Measurements from ENCODE around the gene ESPNL.

ESPNL gene

DNA sequence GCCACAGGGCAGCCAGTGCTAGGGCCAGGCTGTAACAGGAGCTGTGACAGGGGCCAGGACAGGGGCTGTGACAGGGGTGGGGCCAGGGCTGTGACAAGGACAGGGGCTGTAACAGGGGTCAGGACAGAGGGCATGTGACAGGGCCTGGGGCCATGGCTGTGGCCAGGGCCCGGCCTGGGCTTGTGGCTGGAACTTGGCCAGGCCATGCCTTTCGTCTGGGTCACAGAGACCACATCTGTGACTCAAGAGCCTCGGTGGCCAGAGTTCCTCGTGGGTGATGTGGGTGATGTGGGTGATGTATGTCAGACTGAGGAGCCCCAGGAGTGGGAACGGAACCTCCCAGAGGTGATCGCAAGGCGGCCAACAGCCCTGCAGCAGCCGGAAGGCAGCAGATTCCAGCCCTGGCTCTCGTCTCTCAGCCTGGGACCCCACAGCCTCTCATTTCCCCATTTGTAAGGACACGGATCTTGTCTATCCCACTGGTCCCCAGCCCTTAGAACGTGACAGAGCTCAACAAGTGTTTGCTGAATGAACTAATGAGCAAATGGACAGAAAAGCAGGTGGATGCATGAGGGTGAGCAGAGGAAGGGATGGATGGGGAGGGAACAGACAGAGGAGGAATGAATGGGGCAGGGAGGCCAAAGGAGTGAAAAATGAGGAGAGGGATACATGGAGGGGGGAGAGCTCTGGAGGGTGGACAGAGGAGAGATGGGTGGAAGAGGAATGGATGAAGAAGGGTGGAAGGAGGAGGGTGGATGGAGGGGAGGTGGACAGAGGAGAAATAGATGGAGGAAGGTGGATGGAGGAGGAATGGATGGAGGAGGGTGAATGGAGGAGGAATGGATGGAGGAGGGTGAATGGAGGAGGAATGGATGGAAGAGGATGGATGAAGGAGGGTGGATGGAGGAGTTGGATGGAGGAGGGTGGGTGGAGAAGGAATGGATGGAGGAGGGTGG, 17.3 kb downstream of the ESPNL start:
- DNase-seq, result no peak

- no peak for DNase-seq
Measured at GRCh38 chr2:238119756-238120462, 19.8 kb downstream of the ESPNL start.

DNA sequence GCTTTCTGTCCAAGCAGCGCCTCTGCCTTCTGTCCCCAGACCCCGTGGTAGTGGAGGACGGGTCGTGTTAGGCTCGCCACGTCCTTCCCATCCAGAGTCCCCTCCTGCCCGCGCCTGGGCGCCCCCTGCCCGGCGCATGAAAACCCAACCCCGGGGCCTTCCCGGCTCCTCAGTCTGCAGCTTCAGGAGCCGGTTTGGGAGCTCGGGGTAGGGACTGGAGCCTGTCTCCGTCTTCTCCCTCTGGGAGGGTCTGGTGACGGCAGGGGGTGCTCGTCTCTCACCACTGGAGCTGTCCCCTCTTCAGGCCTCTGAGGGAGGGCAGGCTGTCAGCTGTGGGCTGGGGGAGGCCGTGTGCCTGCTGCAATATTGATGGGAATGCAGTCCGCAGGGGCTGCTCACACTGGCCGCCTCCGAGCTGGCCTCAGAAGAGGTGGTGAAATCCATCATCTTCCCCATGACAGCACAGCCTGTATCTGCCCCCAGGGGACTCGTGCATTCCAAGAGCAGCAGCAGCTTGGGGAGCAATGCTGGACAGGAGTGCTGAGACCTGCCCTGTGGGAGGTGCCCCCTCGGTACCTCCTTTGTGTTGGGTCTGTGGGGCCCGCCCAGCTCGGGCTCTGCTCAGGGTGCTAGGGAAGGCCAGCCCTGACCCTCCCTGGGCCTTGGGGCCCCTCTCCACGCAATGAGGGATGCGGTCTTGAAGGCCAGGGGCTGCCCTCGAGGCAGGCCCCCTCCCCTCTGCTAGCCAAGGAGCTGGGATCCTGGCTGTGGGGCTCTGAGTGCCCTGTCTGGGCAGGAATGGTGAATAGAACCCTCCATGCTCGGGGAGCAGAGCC, 20.5 kb downstream of the ESPNL start:
- no peak for DNase-seq

- no peak for DNase-seq
Measured at GRCh38 chr2:238121511-238122286, 21.6 kb downstream of the ESPNL start.

- DNase-seq, result no peak
Measured at GRCh38 chr2:238122287-238123217, 22.4 kb downstream of the ESPNL start.

DNA sequence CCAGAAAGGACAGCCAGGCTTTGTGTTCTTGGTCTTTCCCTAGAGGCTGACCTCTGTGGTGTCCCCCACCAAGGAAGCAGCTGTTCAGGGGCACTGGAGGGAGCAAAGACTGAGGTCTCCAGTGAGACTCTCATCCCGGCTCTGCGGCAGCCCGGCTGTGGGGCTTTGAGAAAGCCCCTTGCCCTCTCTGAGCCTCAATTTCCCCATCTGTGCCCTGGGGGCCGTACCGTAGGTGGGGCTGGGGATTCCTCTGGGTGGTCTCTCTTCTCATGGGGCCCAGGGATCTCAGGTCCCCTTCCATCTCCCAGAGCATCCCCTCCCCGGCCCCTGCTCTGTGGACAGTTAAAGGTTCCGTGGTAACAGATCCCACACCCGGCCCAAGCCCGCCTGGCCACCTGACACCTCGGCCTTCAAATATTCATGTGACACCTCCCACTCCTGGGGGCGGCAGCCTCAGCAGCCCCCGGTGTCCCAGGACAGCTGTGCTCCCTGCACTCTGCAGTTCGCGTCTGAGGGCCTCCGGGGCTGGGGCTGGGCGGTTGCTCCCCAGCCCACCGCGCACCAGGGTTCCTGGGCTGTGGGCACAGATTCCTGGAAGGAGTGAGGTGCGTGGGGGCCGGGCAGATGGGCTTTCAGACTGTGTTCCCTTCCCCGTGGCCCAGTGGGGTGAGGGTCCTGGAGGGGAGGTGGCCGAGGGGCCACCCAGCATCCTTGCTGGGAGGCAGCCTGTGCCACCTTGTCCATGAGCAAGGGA, 23.3 kb downstream of the ESPNL start:
- no peak for DNase-seq

DNA sequence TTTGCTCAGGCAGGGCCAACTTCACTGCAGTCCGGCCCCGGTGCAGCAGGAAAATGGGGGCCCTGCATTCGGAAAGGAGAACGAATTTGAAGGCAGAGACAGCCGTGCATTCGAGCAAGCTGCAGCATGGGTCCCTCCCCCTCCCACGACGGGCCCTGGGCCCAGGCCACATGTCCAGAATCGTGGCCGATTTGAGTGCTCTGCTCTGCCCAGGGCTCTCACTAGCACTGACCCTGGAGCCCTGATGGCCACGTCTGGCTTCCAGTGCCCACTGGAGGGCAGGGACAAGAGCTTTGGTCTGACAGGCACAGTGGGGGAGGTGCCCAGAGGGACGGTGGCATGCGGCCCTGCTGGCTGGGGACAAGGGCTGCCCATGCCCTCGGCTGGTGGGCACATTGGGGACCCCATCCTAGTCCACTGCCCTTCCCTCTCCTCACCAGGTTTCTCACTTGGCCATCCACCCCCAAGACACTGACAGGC, 23.9 kb downstream of the ESPNL start:
- no peak for DNase-seq

DNA sequence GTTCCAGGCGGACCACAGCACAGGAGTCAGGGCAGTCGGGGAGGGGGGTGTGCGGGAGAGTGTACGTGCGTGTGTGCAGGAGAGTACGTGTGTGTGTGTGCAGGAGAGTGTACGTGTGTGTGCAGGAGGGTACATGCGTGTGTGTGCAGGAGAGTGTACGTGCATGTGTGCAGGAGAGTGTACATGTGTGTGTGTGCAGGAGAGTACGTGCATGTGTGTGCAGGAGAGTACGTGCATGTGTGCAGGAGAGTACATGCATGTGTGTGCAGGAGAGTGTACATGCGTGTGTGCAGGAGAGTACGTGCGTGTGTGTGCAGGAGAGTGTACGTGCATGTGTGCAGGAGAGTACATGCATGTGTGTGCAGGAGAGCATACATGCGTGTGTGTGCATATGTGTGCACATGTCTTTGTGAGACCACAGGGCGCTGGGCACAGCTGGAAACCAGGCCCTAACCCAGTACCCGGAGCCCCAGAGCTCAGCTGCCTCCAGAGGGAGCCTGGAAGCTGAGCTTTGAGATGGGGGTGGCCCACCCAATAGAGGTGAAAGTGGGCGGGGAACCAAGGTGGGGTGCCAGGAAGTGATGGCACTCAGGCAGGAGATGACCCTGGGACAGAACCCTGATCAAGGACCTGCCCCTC, 24.5 kb downstream of the ESPNL start:
- no peak for DNase-seq

DNA sequence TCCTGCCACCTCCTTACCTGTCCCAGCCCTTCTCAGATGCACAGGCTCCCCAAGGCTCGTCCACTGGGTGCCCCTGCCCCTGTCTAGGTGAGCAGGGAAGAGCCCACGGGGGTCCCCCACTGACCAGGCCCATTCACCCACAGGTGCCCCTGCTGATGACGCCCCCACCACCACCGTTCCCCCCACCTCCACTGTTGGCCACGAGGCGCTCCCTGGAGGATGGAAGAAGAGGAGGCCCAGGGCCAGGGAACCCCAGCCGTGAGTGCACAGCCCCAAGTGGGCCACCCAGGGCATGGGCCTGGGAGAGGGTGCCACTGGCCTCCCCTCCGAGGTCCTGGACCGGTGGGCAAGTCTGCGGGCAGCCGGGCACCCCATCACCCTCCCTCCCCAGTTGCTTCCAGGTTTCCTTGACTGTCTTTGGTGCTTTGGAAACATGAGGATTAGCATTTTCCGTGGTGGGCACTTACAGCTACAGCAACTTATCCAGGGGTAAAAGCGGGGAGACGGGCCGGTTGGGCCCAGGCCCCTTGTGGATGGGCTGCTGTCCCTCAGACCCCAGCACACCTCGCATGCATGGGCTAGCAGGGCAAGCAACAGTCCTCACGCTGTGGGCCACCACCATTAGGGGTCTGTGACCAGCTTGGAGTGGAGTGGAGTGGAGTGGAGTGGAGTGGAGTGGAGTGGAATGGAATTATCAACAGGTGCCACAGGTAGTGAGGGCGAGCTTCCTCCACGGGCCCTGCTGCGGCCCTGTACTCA, 25.2 kb downstream of the ESPNL start:
- DNase-seq, result no peak

DNA sequence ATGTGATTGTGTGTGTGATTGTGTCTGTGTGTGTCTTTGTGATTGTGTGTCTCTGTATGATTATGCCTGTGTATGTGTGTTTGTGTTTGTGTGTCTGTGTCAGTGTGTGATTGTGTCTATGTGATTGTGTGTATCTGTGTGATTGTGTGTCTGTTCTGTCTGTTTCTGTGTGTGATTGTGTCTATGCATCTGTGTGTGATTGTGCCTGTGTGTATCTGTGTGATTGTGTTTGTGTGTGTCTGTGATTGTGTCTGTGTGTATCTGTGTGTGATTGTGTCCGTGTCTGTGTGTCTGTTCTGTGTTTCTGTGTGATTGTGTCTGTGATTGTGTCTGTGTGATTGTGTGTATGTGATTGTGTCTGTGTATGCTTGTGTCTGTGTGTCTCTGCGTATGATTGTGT, 26.2 kb downstream of the ESPNL start:
- DNase-seq, result no peak

- DNase-seq, result no peak
Measured at GRCh38 chr2:238126775-238127164, 26.6 kb downstream of the ESPNL start.

GRCh38 chr2:238127165-238128060, 27.3 kb downstream of the ESPNL start:
- DNase-seq, result no peak

GRCh38 chr2:238128061-238128440, 27.9 kb downstream of the ESPNL start:
- no peak for DNase-seq

GRCh38 chr2:238128534-238129001, 28.4 kb downstream of the ESPNL start:
- DNase-seq, result no peak

- DNase-seq, result no peak
Measured at GRCh38 chr2:238129166-238130010, 29.2 kb downstream of the ESPNL start.

GRCh38 chr2:238130111-238130695, 30.1 kb downstream of the ESPNL start:
- DNase-seq, result no peak

Data from NCI-H1092 (cell line).